Measurements from ENCODE around the gene TMEM123.
"Not testable (repeated sequence)": the region's sequence is repeated elsewhere in the genome, so short reads cannot be mapped to it uniquely, and the experiment has no call there.

The TMEM123 gene

DNA sequence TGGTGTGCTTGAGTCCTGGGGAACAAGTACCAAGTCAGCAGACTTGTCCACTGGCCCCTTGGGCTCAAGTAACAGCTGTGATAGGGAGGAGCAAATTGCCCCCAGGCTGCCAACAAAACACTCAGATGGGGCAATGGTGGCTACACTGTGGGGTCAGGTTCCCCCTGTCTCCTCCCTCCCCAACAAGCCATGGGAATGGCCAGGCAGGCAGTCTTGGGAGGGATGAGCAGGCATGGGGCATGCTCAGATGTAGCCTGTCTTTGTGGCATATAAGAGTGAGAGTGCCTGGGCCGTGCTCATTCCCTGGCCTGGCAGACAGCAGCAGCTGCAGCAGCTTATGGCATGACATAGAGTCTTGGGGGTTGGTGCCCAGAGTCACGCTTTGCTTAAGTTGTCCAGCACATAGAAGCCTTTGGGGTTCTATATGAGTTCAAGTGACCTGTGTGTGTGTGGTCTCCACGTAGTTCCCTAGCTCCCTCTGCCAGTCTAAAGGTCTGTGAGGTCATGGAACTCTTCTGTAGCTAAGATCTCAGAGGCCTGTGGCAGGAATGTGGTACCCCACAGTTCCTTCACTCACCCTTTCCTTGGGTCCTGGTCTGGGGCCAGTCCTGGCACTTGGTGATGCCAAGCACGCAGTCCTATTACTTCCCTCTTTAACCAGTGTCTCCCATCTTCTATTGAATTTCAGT is 60.9 kb downstream of the TMEM123 start:
- DNase-seq (ENCODE audit: low read depth in 2 of 2): no peak

DNA sequence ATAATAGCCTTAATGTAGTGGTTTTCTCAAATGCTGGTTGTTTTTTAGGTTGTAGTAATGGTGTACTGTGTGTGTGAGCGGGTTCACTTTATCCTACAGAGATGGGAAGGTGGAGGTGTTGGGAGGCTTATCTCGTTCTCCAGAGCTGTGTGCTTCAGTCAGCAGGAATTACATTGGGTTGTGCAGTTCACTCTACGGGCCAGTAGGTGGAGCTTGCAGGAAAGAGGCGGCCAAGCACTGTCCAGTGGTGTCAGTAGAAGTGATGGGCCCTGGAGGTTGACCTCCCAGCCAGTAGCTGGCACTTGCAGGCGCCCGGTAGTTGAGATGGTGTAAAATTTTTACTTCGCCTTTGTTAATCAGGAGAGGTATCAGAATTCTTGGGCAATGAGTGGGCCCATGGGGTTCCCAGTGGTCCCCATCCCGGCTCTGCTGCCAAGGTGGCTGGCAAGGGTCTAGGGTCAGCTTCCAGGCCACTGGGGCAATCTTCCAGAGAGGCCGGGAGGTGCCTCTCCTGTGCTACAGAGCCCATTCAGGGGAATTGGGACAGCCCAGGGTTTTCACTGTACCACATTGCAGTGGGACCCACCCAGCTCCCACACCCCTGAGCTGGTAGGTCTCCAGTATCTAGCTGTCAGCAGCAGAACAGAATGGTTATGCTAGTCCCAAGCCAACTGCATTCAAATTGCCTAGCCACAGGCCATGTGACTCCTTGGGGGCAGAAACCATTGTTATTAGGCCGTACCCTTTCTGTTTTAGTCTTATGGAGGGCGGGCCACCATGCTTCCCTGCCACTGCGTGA is 61.7 kb downstream of the TMEM123 start:
- peak in 1 of 2 donors; percentile 8 for DNase-seq (ENCODE audit: low read depth in 2 of 2)

DNA sequence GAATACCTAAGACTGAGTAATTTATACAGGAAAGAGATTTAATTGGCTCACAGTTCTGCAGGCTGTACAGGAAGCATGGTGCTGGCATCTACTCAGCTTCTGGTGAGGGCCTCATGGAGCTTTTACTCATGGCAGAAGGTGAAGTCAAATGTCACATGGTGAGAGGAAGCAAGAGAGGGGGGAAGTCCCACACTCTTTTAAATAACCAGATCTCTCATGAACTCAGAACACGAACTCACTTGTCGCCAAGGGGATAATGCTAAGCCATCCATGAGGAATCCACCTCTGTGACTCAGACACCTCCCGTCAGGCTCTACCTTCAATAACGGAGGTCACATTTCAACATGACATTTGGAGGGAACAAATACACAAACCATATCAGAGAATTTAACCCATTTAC is 63.3 kb downstream of the TMEM123 start:
- no peak for DNase-seq (ENCODE audit: low read depth in 2 of 2)

DNA sequence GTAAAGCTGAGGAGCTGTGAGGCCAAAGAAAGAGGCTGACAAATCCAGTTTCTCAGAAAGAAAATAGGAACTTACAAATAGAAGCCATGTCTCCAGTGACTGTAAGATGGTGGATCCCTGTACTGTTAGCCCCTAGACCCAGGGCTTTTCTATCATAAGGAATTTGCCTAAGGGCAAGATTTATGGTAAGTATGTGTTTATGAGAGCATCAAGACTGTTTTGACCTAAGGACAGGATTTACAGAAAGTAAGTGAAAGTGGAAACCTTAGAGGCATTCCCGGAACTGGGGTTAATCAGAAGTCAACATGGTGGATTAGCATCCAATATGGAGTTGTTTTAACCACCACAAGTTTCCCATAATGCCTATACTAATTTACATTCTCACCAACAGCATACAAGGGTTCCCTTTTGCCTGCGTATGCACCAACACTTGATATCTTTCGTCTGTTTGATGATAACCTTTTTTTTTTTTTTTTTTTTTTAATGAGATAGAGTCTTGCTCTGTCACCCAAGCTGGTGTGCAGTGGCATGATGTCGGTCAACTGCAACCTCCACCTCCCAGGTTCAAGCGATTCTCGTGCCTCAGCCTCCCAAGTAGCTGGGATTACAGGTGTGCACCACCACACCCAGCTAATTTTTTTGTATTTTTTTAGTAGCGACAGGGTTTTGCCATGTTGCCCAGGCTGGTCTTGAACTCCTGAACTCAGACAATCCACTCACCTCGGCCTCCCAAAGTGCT is 65.4 kb downstream of the TMEM123 start:
- no peak for DNase-seq (ENCODE audit: low read depth in 2 of 2)

DNA sequence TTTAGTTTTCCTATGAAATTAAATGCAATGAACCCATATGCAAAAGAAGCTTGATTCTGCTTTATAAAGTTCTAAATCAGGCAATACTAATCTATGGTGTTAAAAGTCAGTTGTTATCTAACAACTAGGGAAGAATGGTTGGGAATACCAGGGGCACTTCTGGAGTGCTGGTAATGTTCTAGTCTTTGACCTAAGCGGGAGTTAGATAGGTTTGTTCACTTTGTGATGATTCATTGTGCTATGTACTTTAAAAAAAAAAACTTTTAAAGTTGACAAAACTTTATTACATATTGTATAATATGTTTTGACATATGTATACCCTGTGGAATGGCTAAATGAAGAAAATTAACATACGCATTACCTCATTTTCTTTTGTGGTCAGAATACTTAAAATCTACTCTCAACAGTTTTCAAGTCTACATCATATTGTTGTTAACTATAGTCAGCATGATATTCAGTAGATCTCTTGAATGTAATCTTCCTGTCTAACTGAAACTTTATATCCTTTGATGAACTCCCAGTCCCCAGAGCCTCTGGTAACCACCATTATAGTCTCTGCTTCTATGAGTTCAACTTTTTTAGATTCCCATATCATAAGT is 66.3 kb downstream of the TMEM123 start:
- no peak for DNase-seq (ENCODE audit: low read depth in 2 of 2)

DNA sequence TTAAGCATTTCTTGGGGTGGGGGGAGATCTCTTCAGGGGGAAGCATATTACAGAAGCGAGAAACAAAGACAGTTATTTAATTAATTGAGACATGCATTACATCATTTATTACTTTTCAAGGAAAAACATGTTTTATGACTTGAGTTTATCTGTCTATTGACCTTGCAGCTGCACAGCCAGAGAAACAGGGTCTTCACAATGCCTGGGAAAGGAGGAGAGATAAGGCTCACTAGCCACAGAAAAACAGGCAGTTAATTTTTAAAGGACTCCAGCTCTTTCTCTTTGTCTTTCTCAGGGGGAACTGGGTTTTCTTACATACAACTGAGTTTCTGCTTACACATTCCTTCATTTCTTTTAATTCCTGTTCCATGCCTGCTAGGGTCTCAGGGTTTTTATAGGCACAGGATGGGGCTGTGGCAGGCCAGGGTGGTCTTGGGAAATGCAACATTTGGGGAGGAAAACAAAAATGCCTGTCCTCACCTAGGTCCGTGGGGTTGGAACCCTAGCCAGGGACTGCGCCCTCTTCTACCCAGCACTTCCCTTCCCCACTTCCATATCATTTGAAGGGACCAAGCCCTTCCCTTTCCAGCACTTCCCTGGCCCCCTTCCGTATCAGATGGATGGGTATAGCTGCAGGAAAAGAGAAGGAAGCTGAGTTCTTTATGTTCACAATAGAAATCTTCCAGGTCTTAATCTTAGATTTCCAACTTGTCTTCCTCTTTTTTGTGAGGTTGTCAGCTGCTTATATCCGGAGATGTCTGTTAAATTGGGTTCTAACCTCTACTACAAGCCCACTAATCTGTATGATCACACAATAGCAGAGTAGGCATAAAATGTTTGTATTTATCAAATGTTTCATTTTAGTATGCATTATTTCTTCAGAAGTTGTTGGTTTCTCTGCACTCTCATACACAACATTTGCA is 67.2 kb downstream of the TMEM123 start:
- no peak for DNase-seq (ENCODE audit: low read depth in 2 of 2)

DNA sequence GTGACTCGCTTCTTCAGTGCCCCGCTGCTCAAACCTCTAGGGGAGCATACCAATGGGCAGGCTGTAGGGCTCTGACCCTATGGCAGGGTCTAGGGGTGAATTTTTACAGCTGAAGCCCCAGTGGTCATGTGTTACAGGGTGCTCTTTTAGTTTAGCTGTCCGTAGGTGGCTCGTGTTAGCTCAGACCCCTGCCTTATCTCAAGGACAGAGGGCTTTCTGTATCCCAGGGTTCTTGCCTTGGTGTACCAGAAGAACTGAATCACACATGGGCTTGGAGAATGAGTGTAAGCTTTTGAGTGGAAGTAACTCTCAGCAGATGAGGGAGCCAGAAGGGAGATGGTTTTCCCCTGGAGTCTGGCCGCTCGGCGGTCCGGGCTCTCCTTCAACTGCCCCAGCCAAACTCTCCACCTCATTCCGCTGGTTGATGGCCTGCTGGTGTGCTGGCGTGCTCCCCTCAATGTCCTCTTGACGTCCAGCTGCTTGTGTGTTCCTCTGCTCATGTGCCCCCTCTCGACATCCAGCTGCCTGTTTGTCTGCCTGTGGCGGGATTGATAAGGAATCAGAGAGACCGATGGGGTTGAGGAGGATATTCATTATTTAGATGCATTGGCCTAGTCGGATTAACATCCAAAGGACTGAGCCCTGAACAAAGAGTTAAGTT is 68.0 kb downstream of the TMEM123 start:
- DNase-seq (ENCODE audit: low read depth in 2 of 2): no peak

DNA sequence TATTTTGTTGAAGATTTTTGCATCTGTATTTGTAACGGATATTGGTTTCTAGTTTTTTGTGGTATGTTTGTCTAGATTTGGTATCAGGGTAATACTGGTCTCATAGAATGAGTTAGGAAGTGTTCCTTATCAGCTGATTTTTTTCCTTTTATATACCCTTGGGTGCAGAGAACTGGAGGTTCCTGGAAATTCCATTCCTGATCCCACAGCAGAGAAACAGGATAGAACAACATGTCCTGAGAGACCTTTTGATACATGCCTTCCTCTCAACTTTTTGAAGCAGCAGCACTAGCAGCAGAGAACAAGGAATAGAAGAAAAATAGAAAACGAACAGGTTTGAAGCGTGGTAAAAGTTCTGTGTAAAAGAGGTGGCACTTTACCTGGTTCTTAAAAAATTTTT is 68.7 kb downstream of the TMEM123 start:
- no peak for DNase-seq (ENCODE audit: low read depth in 2 of 2)

DNA sequence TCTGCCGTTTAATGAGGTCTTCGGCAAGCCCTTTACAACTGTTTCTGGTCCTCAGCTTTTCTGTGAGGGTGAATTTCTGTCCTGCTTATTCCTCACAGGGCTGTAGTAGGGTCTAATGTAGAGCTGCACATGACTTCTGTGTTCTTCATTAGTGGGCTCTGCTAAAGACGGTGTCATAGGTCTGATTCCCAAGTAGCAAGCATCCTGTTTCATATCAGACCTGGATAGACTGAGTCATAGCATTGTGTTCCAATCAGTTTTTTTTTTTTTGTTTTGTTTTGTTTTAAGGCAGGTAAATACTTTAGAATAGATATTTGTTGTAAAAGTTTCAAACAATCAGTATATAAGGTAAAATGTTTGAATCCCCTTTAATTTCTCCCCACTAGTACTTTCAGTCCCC is 70.2 kb downstream of the TMEM123 start:
- DNase-seq (ENCODE audit: low read depth in 2 of 2): no peak

DNA sequence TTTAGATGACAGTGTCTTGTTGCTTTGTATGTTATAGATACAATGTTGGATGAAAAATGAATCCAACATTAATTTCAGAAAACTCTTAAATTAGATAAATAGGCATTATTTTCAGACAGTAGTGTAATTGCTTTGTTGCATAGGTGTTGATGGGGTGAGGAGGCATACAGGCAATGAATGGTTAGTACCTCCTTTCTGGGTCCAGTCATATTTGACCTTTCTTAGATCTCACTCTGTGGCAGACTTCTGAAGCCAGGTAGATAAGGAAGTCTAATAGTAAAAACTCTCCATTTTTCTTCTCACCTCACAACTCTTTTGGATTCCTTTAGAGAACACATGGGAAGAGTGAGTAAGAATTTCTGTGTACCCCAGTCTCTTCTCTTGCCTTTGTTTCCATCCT is 73.7 kb downstream of the TMEM123 start:
- no peak for DNase-seq (ENCODE audit: low read depth in 2 of 2)

DNA sequence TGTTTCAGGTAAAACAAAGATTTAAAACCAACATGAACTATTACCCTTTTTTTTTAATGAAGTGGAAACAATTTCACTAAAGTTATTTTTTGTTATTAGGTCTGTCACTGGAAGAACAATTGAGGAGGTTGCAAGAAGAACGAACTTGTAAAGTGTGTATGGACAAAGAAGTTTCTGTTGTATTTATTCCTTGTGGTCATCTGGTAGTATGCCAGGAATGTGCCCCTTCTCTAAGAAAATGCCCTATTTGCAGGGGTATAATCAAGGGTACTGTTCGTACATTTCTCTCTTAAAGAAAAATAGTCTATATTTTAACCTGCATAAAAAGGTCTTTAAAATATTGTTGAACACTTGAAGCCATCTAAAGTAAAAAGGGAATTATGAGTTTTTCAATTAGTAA is 74.7 kb downstream of the TMEM123 start:
- no peak for DNase-seq (ENCODE audit: low read depth in 2 of 2)

DNA sequence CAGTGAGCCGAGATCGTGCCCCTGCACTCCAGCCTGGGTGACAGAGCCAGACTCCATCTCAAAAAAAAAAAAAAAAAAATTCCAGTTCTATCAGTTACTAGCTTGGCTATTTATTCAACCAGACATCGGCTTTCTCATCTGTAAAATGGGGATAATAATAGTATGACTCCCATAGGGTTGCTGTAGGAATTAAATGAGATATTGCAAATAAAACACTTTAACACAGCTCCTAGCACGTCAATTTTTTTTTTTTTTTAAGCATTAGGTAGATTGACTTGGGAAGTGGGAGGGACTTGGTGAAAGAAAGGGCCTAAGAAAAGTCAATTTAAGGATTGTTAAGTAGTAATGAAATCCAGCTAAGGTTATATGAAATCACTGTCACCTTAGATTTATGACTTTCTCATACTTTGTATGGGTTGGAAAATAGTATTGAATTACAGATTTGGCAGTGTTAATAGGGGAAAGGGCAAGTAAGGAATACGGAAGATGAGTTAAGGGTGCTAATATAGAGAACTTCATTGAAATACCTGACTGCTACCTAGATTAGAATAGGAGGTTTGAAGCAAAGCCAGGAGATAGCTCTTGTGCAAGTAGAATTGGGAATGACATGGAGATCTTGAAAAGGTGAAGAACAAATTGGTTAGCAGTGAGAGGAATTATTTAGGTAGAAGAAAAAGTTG is 76.7 kb downstream of the TMEM123 start:
- DNase-seq (ENCODE audit: low read depth in 2 of 2): no peak

DNA sequence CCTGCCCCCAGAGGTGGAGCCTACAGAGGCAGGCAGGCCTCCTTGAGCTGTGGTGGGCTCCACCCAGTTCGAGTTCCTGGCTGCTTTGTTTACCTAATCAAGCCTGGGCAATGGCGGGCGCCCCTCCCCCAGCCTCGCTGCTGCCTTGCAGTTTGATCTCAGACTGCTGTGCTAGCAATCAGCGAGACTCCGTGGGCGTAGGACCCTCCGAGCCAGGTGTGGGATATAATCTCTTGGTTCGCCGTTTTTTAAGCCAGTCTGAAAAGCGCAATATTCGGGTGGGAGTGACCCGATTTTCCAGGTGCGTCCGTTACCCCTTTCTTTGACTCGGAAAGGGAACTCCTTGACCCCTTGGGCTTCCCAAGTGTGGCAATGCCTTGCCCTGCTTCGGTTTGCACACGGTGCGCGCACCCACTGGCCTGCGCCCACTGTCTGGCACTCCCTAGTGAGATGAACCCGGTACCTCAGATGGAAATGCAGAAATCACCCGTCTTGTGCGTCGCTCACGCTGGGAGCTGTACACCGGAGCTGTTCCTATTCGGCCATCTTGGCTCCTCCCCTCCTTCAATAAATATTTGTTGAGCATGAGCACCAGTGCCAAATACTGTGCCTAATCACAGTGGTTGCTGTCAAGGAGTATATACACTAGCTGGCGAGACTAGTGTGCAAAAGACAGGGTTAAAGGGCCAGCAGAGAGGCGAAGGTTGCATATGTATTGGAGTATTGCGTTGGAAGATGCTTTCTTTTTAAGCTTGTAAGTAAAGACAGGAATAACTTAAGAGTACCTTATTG is 77.7 kb downstream of the TMEM123 start:
- DNase-seq (ENCODE audit: low read depth in 2 of 2): not testable (repeated sequence)

DNA sequence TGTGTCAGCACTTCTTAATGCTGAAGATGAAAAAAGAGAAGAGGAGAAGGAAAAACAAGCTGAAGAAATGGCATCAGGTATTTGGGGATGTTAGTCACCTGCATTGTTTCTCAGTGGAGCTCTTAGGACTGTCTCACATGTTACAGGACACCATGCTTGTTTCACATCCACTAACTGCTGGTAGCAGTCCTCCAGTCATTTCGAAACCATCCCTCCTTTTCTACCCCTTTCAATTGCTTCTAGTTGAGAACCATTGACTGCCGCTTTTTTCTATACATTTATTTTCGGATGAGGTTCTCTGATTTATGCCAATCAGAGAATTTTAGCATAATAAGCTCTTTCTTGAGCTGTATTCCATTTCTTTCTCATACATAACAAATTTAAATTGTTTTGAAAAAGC is 84.1 kb downstream of the TMEM123 start:
- DNase-seq (ENCODE audit: low read depth in 2 of 2): no peak

DNA sequence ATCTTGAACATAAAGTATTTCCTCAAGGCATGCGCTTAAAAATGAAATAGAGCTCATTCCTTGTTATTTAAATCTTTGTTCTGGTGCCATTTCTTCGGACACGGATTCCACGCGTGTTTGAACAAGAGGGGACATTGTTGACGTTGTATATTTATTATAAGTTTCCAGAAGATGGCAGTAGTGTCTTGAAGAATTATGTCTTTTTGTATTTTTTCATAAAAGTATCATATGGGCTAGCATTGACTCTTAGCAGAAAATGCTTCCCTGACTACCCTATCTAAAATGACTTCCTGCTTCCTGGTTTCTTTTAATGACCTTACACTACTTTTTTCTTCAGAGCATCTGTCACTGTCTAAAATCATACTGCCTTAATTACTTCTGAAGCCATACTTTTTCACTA is 85.2 kb downstream of the TMEM123 start:
- DNase-seq (ENCODE audit: low read depth in 2 of 2): no peak

DNA sequence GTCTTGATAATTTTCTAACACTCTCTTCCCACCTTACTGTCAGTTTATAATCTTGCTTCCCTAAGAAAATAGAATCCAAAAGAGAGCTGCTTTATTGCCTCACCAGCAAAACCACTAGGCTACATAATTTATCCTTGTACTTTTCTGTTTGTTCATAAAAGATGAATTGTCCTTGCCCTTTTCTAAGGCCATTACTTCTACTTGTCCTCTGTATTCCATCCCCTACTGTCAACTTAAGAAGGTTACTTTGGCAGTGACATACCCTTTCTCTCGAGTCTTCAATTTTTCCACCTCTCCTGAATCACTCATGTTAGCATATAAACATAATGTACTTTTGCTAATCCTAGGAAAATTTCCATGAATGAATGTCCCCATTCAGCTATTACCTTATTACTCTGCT is 87.6 kb downstream of the TMEM123 start:
- DNase-seq (ENCODE audit: low read depth in 2 of 2): no peak

DNA sequence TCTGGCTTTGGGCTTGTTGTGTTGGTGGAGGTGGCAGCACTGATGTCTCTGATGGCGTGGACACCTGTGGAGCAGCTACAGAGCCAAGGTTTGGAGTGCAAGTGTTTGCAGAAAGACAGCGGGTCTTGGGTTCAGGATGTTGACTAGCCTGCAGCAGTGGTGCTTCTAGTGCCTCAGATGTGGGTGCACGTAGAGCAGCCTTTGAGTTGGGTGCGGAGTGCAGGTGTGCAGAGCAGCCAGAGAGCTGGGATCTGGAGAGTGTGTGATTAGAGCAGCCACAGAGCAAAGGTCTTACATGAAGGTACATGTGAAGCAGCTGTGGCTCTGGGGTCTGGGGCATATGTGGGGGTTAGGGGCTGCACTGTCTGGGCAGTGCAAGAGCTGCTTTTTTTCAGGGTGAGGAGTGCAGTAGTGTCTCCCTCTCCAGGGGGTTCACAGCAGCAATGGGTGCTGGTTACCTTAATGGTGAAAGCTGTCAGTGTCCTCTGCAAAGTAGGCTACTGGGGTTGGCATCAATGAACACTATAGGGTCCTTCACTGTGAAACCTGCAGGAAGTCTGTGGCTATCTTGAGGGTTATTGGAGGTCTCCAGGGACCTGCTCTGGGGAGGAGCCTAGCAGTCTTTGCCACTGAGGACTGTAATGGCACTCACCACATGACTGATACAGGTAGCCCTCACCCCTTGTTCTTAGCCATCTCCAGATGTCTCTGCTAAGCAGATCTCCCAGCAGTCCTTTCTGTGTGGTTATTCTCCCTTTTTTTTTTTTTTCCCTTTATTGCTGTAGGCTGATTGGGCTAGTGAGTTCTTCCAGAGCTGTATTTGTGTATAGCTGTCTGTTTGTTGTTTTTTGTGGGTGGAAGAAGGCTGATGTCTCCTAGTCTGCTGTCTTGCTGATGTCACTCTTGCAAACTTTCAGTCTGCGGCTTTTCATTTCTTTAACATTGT is 91.2 kb downstream of the TMEM123 start:
- DNase-seq (ENCODE audit: low read depth in 2 of 2): no peak

DNA sequence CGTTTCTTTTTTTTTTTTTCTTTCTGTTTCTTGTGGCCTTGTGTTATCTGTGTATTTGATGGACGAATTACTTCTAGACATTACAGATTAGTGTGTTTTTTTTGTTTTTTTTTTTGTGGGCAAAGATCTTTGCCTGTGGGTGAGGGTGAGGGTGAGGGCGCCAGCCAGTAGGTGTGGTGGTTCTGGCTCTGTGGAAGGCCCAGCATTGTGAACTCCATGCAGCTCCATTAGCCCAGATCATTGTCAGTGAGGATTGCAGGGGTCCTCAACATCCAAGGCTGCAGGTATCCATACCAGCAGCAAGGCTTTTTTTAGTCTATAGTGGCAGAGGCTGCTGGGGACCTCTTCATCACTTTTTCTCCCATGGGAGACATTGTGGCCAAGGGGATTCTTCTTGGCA is 91.9 kb downstream of the TMEM123 start:
- no peak for DNase-seq (ENCODE audit: low read depth in 2 of 2)

Data from stimulated activated CD8-positive, alpha-beta memory T cell treated with anti-CD3 and anti-CD28 coated beads, Interleukin-7, amount 100 ng/mL, for 4 hours (primary cell).